Kidney (tissue), 14 donors: ENCODE measurements around the gene PNMT. TPM values are rescaled to one million over a fixed set of nuclear protein-coding genes. Genes with fewer than 3 reads are reported as not detected.

ENCODE experiments used
- DNase-seq, 5 donors: peaks; one replicate each; pipeline ENCODE4 v3.0.0-alpha.2; 2013 to 2020
- FAIRE-seq: peaks from 2 replicates; lab custom pipeline; 2012; peaks lifted over from hg19 to GRCh38; lab: Jason Lieb, UNC
- H3K27ac ChIP-seq, 2 donors: one replicate each; pipeline ENCODE4 v1.7.0; 2013; ENCODE audit warnings: low read depth in 2 of 2, low read length in 2 of 2, inconsistent platforms in 1 of 2
- H3K27me3 ChIP-seq: one replicate; pipeline ENCODE4 v1.7.1; 2013; ENCODE audit warnings: low read length, inconsistent platforms; ENCODE audit not compliant: control insufficient read depth, insufficient read depth
- H3K36me3 ChIP-seq, 3 donors: one replicate each; pipeline versions ENCODE4 v1.7.0 to v1.7.1; 2013; ENCODE audit warnings: low read length in 3 of 3, control low read depth in 1 of 3, inconsistent platforms in 1 of 3; ENCODE audit not compliant: insufficient read depth in 3 of 3, control insufficient read depth in 2 of 3
- H3K4me1 ChIP-seq, 3 donors: one replicate each; pipeline versions ENCODE4 v1.7.0 to v1.7.1; 2013; ENCODE audit warnings: low read length in 3 of 3, inconsistent platforms in 1 of 3, low read depth in 1 of 3; ENCODE audit not compliant: control insufficient read depth in 2 of 3, insufficient read depth in 2 of 3
- H3K4me3 ChIP-seq, 3 donors: one replicate each; pipeline versions ENCODE4 v1.7.0 to v1.8.1; 2013; ENCODE audit warnings: low read length in 3 of 3, control low read depth in 1 of 3, inconsistent platforms in 1 of 3
- H3K9ac ChIP-seq, 3 donors: one replicate each; pipeline versions ENCODE4 v1.7.0 to v1.7.1; 2013; ENCODE audit warnings: low read length in 3 of 3, control low read depth in 1 of 3, inconsistent platforms in 1 of 3
- H3K9me3 ChIP-seq, 3 donors: one replicate each; pipeline versions ENCODE4 v1.7.0 to v1.7.1; 2013; ENCODE audit warnings: low read length in 3 of 3, control low read depth in 1 of 3, inconsistent platforms in 1 of 3; ENCODE audit not compliant: control insufficient read depth in 2 of 3, insufficient read depth in 1 of 3
- CTCF ChIP-seq: IDR thresholded peaks from 3 replicates; pipeline ENCODE4 v1.5.1; 2012; ENCODE audit warnings: mild to moderate bottlenecking, moderate library complexity, borderline replicate concordance; ENCODE audit not compliant: insufficient read depth; ENCODE audit errors: extremely low read depth
- intact Hi-C: fragments of 100-400 bp; cut with DNase I; formaldehyde crosslinking; loops from one replicate; pipeline ENCODE4 v1.11.1; 2022
- polyA plus RNA-seq: library from polyadenylated mRNA; stranded (reverse); fragments of 350-450 nt; fragmentation: Illumina TruSeq; extraction: RNeasy Lipid Tissue Mini Kit (QIAGEN cat#74804); gene quantifications from one replicate; pipeline ENCODE4 v1.2.3, GENCODE V29; 2014; ENCODE audit warnings: low read depth, low replicate concordance; ENCODE audit not compliant: insufficient read depth
- total RNA-seq: library from RNA; stranded (reverse); fragmentation: NEBNext Ultra II Directional; extraction: Animal tissue kit (Norgen Biotek cat#: 25700); gene quantifications from one replicate; pipeline ENCODE4 v1.2.1, GENCODE V29; 2021
- donor health status: control.
- donor health status: control.
- donor health status: control.
- donor health status: control.
- donor health status: control.
- donor health status: DM: yes; HTN: yes; CAD: no.
- donor health status: Normal renal cell carcinoma (clear cell type).

PNMT gene
- total and polyA plus RNA-seq, 2 donors from 2014 or later, result 2.0 to 8.2 TPM

- peak overlapping the region in 1 of 3 donors; percentile 34 for H3K9ac ChIP-seq
- no peak overlapping the region for H3K4me3 ChIP-seq
- peak overlapping the region in 1 of 2 donors; percentile 51 for H3K27ac ChIP-seq
- intact Hi-C loops, result no loop called here
- H3K27me3 ChIP-seq, result no peaks in the 10 kb centered on the region
- FAIRE-seq (no peak), DNase-seq (peak in 3 of 5 donors; percentile 52 to 77 (median 73))
- H3K36me3 ChIP-seq, result no peaks in the 10 kb centered on the region
- no peak for TF ChIP-seq CTCF
- H3K9me3 ChIP-seq, result no peaks in the 10 kb centered on the region
- H3K4me1 ChIP-seq, result peaks cover 0 to 9% (median 6%) of the 10 kb centered on the region in 3 donors
Observed at GRCh38 chr17:39632153-39632941, 35.9 kb upstream of the PNMT start.

- Histone ChIP-seq H3K27me3 (no peaks in the 10 kb centered on the region), H3K4me3 (no peak overlapping the region), H3K9ac (no peak overlapping the region), H3K36me3 (no peaks in the 10 kb centered on the region), H3K9me3 (no peaks in the 10 kb centered on the region), H3K27ac (peak overlapping the region in 1 of 2 donors; percentile 11), H3K4me1 (peaks cover 2 to 21% (median 15%) of the 10 kb centered on the region in 3 donors)
- DNase-seq, result no peak
- intact Hi-C loops, result no loop called here
- no peak for TF ChIP-seq CTCF
- no peak for FAIRE-seq
Observed at GRCh38 chr17:39633570-39634183, 34.6 kb upstream of the PNMT start.

DNA sequence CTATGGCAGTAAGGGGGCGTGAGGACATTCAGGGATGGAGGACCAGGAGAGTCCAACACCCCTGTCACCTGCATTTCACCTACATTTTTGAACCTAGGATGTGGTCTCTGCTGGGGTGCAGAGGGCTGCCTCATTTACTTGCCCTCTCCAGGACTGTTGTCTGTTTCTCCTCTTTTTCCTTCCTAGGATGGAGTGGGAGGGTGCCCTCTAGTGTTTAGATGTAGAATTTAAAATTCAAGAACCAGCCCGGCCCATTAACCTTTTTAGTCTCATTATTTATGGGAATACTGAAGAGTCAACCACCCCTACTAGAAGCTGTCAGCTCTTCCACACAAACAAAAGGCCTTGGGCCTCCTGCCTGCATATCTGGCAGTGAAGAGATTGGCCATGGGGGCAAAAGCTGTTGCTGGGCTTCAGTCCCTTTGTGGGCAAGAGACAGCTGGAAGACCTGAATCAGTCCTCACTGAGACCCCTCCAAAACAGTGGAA, 33.8 kb upstream of the PNMT start:
- FAIRE-seq, result no peak
- no peaks in the 10 kb centered on the region for H3K36me3 ChIP-seq
- H3K27ac ChIP-seq, result no peak overlapping the region
- peak in 3 of 5 donors; percentile 52 to 87 (median 86) for DNase-seq
- peak overlapping the region in 1 of 3 donors; percentile 55 for H3K9ac ChIP-seq
- H3K27me3 ChIP-seq, result no peaks in the 10 kb centered on the region
- no peaks in the 10 kb centered on the region for H3K9me3 ChIP-seq
- peak; percentile 55 for TF ChIP-seq CTCF
- intact Hi-C loops, result no loop called here
- H3K4me1 ChIP-seq, result peaks cover 2 to 24% (median 15%) of the 10 kb centered on the region in 3 donors
- H3K4me3 ChIP-seq, result no peak overlapping the region
